HepG2 (cell line): ENCODE results near the gene RERG. TPM values are rescaled to one million over a fixed set of nuclear protein-coding genes. Genes with fewer than 3 reads are reported as not detected.

Experiments
- HNF4G ChIP-seq, 2 experiments: sonication (generic) in 1 of 2; formaldehyde crosslinking in 1 of 2; IDR thresholded peaks; 2 replicates each; pipeline versions ENCODE4 v1.4.0 to v1.6.1; 2011 to 2020; ENCODE audit warnings: borderline replicate concordance in 2 of 2, low read depth in 2 of 2, mild to moderate bottlenecking in 2 of 2, low read length in 1 of 2, missing genetic modification reagents in 1 of 2, moderate library complexity in 1 of 2
- ISX ChIP-seq: sonication (generic); formaldehyde crosslinking; conservative IDR thresholded peaks from 2 replicates; pipeline ENCODE4 v1.5.0; 2020; ENCODE audit warnings: missing genetic modification reagents
- NBN ChIP-seq: fragments of 450-650 bp; conservative IDR thresholded peaks from 2 replicates; pipeline ENCODE4 v1.6.1; 2017
- SRF ChIP-seq: IDR thresholded peaks from 2 replicates; pipeline ENCODE4 v1.6.1; 2011; ENCODE audit warnings: mild to moderate bottlenecking, low read depth, low read length, moderate library complexity
- ZNF20 ChIP-seq: sonication (generic); formaldehyde crosslinking; IDR thresholded peaks from 2 replicates; pipeline ENCODE4 v1.4.0; 2020; ENCODE audit warnings: mild to moderate bottlenecking, moderate library complexity, missing genetic modification reagents
- ZSCAN29 ChIP-seq: sonication (generic); formaldehyde crosslinking; conservative IDR thresholded peaks from 2 replicates; pipeline ENCODE4 v1.4.0; 2020; ENCODE audit warnings: mild to moderate bottlenecking, missing genetic modification reagents
- polyA plus RNA-seq, 8 experiments: library from polyadenylated mRNA; depleted of rRNA in 3 of 8; stranded (reverse) in 7 of 8; unstranded in 1 of 8; fragments of >200 nt; fragmentation: Illumina TruSeq in 4 of 8; extraction: Trizol in 4 of 8; gene quantifications; 2 replicates each; pipeline versions ENCODE4 v1.2.1 to v1.2.3, GENCODE V29; 2011 to 2016; ENCODE audit warnings: low read depth in 4 of 8, missing spikeins in 1 of 8, mixed read lengths in 1 of 8; ENCODE audit not compliant: insufficient read depth in 1 of 8
- total RNA-seq, 5 experiments: library from RNA; depleted of rRNA; stranded (reverse); fragments of >200 nt; fragmentation: Illumina TruSeq; extraction: Trizol; gene quantifications; 2 replicates each; pipeline ENCODE4 v1.2.3, GENCODE V29; 2016; ENCODE audit warnings: low read depth in 1 of 5
- TF ChIP-seq, protein P1 (sequence below), 2 experiments: fragments of 450-650 bp in 1 of 2; sonication (generic) in 1 of 2; formaldehyde crosslinking in 1 of 2; IDR thresholded peaks; 2 replicates each; pipeline versions ENCODE4 v1.6.1 to v1.8.0; 2016 to 2022; ENCODE audit warnings: antibody characterized with exemption in 1 of 2, mild to moderate bottlenecking in 1 of 2, missing genetic modification reagents in 1 of 2
- TF ChIP-seq, protein P2 (sequence below): sonication (generic); formaldehyde crosslinking; IDR thresholded peaks from 2 replicates; pipeline ENCODE4 v1.5.0; 2020; ENCODE audit warnings: missing genetic modification reagents, mild to moderate bottlenecking, borderline replicate concordance
- TF ChIP-seq, protein P3 (sequence below): sonication (generic); formaldehyde crosslinking; IDR thresholded peaks from 2 replicates; pipeline ENCODE4 v1.5.0; 2020; ENCODE audit warnings: missing genetic modification reagents
- TF ChIP-seq, protein P4 (sequence below): sonication (generic); formaldehyde crosslinking; conservative IDR thresholded peaks from 2 replicates; pipeline ENCODE4 v1.8.0; 2022; ENCODE audit warnings: mild to moderate bottlenecking, moderate library complexity, missing genetic modification reagents

Gene RERG
- total and polyA plus RNA-seq, 2 of the 13 experiments (the other 11 are each of a cell fraction or from before 2014, with no cell fraction given), result not detected

DNA sequence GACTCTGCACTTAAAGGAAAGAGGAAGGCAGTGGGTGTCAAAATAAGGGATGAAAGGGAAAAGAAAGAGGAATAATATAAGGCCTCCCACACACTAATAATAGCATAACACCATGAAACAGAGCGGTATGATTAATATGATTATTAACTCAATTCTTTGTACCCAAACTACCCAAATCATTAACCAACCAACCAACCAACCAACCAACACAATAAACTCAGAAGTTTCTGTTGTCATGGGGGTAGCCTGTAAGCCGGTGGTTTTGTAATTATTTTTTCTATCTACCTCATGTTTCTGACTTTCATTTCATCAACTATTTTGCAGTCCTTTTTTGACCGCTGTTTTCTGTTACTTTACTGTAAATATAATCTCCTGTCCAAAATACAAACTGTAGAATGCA lies 105.8 kb downstream of the RERG start (continued):
- TF ChIP-seq, protein P1, sequence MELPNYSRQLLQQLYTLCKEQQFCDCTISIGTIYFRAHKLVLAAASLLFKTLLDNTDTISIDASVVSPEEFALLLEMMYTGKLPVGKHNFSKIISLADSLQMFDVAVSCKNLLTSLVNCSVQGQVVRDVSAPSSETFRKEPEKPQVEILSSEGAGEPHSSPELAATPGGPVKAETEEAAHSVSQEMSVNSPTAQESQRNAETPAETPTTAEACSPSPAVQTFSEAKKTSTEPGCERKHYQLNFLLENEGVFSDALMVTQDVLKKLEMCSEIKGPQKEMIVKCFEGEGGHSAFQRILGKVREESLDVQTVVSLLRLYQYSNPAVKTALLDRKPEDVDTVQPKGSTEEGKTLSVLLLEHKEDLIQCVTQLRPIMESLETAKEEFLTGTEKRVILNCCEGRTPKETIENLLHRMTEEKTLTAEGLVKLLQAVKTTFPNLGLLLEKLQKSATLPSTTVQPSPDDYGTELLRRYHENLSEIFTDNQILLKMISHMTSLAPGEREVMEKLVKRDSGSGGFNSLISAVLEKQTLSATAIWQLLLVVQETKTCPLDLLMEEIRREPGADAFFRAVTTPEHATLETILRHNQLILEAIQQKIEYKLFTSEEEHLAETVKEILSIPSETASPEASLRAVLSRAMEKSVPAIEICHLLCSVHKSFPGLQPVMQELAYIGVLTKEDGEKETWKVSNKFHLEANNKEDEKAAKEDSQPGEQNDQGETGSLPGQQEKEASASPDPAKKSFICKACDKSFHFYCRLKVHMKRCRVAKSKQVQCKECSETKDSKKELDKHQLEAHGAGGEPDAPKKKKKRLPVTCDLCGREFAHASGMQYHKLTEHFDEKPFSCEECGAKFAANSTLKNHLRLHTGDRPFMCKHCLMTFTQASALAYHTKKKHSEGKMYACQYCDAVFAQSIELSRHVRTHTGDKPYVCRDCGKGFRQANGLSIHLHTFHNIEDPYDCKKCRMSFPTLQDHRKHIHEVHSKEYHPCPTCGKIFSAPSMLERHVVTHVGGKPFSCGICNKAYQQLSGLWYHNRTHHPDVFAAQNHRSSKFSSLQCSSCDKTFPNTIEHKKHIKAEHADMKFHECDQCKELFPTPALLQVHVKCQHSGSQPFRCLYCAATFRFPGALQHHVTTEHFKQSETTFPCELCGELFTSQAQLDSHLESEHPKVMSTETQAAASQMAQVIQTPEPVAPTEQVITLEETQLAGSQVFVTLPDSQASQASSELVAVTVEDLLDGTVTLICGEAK (IDR thresholded peaks at IDR 0.05), result no peak
- TF ChIP-seq, protein P1 (CRISPR knock-in tag; IDR thresholded peaks at IDR 0.05), result no peak
- TF ChIP-seq NBN, result no peak
- TF ChIP-seq, protein P2, sequence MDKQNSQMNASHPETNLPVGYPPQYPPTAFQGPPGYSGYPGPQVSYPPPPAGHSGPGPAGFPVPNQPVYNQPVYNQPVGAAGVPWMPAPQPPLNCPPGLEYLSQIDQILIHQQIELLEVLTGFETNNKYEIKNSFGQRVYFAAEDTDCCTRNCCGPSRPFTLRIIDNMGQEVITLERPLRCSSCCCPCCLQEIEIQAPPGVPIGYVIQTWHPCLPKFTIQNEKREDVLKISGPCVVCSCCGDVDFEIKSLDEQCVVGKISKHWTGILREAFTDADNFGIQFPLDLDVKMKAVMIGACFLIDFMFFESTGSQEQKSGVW, result no peak
- TF ChIP-seq ZSCAN29 (CRISPR knock-in tag), result no peak
- no peak for TF ChIP-seq HNF4G (IDR thresholded peaks at IDR 0.05; ENCODE audit: borderline replicate concordance, low read depth, low read length)
- TF ChIP-seq HNF4G (CRISPR knock-in tag; IDR thresholded peaks at IDR 0.05; ENCODE audit: borderline replicate concordance, low read depth), result no peak
- TF ChIP-seq, protein P3, sequence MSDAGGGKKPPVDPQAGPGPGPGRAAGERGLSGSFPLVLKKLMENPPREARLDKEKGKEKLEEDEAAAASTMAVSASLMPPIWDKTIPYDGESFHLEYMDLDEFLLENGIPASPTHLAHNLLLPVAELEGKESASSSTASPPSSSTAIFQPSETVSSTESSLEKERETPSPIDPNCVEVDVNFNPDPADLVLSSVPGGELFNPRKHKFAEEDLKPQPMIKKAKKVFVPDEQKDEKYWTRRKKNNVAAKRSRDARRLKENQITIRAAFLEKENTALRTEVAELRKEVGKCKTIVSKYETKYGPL (CRISPR knock-in tag), result no peak
- TF ChIP-seq ZNF20 (CRISPR knock-in tag), result no peak
- TF ChIP-seq SRF, result no peak
- TF ChIP-seq, protein P4, sequence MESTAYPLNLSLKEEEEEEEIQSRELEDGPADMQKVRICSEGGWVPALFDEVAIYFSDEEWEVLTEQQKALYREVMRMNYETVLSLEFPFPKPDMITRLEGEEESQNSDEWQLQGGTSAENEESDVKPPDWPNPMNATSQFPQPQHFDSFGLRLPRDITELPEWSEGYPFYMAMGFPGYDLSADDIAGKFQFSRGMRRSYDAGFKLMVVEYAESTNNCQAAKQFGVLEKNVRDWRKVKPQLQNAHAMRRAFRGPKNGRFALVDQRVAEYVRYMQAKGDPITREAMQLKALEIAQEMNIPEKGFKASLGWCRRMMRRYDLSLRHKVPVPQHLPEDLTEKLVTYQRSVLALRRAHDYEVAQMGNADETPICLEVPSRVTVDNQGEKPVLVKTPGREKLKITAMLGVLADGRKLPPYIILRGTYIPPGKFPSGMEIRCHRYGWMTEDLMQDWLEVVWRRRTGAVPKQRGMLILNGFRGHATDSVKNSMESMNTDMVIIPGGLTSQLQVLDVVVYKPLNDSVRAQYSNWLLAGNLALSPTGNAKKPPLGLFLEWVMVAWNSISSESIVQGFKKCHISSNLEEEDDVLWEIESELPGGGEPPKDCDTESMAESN (CRISPR knock-in tag), result no peak
- no peak for TF ChIP-seq ISX (CRISPR knock-in tag)
- TF ChIP-seq, all 625 proteins: peak for 0
